Sigmoid colon (tissue), 4 donors: ENCODE results near the gene CACNG3.

Source experiments
- POLR2A ChIP-seq, 2 donors: fragments of 450-650 bp; IDR thresholded peaks; one replicate each; pipeline ENCODE4 v1.6.1; 2016; ENCODE audit warnings: antibody characterized with exemption in 2 of 2, mild to moderate bottlenecking in 2 of 2, moderate library complexity in 2 of 2
- POLR2AphosphoS5 ChIP-seq, 4 donors: sonication (generic); formaldehyde crosslinking; IDR thresholded peaks; one replicate each; pipeline ENCODE4 v1.6.1; 2017; ENCODE audit warnings: antibody characterized with exemption in 4 of 4
- TF ChIP-seq, protein P1 (sequence below), 4 experiments: fragments of 450-650 bp in 3 of 4; fragments of 200-600 bp in 1 of 4; IDR thresholded peaks; one replicate each; pipeline ENCODE4 v1.5.1; 2016 to 2019; ENCODE audit warnings: antibody characterized with exemption in 4 of 4, mild to moderate bottlenecking in 3 of 4, moderate library complexity in 2 of 4

DNA sequence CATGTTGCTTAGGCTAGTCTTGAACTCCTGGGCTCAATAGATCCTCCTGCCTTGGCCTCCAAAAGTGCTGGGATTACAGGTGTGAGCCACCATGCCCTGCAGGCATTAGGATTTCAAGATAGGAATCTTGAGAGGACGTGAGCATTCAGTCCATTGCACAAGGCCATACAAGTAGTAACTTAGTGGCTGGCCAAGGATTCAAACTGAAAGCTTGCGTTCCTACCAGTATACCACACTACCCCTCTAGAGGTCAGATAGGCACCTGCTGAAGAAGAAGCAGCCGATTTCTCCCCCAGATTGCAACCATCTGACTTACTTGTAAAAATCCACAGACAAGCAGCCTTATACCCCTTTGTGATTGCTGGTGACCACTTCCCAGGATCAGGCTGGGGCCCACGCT is 80.9 kb downstream of the CACNG3 start:
- TF ChIP-seq, protein P1, sequence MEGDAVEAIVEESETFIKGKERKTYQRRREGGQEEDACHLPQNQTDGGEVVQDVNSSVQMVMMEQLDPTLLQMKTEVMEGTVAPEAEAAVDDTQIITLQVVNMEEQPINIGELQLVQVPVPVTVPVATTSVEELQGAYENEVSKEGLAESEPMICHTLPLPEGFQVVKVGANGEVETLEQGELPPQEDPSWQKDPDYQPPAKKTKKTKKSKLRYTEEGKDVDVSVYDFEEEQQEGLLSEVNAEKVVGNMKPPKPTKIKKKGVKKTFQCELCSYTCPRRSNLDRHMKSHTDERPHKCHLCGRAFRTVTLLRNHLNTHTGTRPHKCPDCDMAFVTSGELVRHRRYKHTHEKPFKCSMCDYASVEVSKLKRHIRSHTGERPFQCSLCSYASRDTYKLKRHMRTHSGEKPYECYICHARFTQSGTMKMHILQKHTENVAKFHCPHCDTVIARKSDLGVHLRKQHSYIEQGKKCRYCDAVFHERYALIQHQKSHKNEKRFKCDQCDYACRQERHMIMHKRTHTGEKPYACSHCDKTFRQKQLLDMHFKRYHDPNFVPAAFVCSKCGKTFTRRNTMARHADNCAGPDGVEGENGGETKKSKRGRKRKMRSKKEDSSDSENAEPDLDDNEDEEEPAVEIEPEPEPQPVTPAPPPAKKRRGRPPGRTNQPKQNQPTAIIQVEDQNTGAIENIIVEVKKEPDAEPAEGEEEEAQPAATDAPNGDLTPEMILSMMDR (IDR thresholded peaks at IDR 0.05) = no peak
- no peak for TF ChIP-seq POLR2AphosphoS5 (IDR thresholded peaks at IDR 0.05)
- no peak for TF ChIP-seq POLR2A (IDR thresholded peaks at IDR 0.05)
